Fibroblast of pulmonary artery (primary cell): ENCODE data around the gene SMC6.

ENCODE experiments used
- DNase-seq: peaks from one replicate; pipeline ENCODE4 v3.0.0-alpha.2; 2010; ENCODE audit warnings: low read depth
- H3K4me3 ChIP-seq: replicated peaks from 2 replicates; pipeline ENCODE4 v1.5.1; 2011; ENCODE audit warnings: low read depth, mild to moderate bottlenecking, control low read depth, low read length, moderate library complexity
- CTCF ChIP-seq: IDR thresholded peaks from 2 replicates; pipeline ENCODE4 v1.5.1; 2011; ENCODE audit warnings: mild to moderate bottlenecking, control low read depth, low read length, inconsistent platforms; ENCODE audit errors: missing control alignments

Gene SMC6

GRCh38 chr2:17634997-17635396 lies 118.6 kb downstream of the SMC6 start:
- no peak overlapping the region for H3K4me3 ChIP-seq
- no peak for DNase-seq
- TF ChIP-seq CTCF: no peak

GRCh38 chr2:17630089-17630488 lies 123.5 kb downstream of the SMC6 start:
- no peak for TF ChIP-seq CTCF

GRCh38 chr2:17628349-17629261 lies 125.0 kb downstream of the SMC6 start:
- no peak for DNase-seq
- no peak for TF ChIP-seq CTCF
- no peak overlapping the region for H3K4me3 ChIP-seq

More at GRCh38 chr2:17630089-17630488, 123.5 kb downstream of the SMC6 start:
- H3K4me3 ChIP-seq: no peak overlapping the region
- no peak for DNase-seq

- DNase-seq: peak; percentile 39
- no peak for TF ChIP-seq CTCF
- H3K4me3 ChIP-seq: no peak overlapping the region
These were observed 126.2 kb downstream of the SMC6 start for GRCh38 chr2:17627434-17627833.

- H3K4me3 ChIP-seq: no peak overlapping the region
- no peak for TF ChIP-seq CTCF
- DNase-seq: no peak
These were observed 126.6 kb downstream of the SMC6 start for GRCh38 chr2:17626986-17627385.

GRCh38 chr2:17625446-17625845 lies 128.2 kb downstream of the SMC6 start:
- no peak for TF ChIP-seq CTCF
- DNase-seq: no peak
- H3K4me3 ChIP-seq: no peak overlapping the region

GRCh38 chr2:17621781-17622180 lies 131.8 kb downstream of the SMC6 start:
- TF ChIP-seq CTCF: no peak
- H3K4me3 ChIP-seq: no peak overlapping the region
- peak; percentile 56 for DNase-seq
